GM12874 (cell line): ENCODE results near the gene PRRG2.
A peak's percentile ranks its signal among the peaks of the same experiment; 100 is the strongest.

Source experiments
- CTCF ChIP-seq: IDR thresholded peaks from 2 replicates; pipeline ENCODE4 v1.5.1; 2011; ENCODE audit warnings: low read depth, mild to moderate bottlenecking, control low read depth, low read length, moderate library complexity; ENCODE audit not compliant: insufficient read depth

PRRG2 gene

GRCh38 chr19:49590071-49590970, 9.2 kb downstream of the PRRG2 start:
- no peak for TF ChIP-seq CTCF

GRCh38 chr19:49590971-49591730, 10.0 kb downstream of the PRRG2 start, which contains the start of gene PRR12:
Gene PRR12, plus strand, starts transcription at chr19:49591182. Its CDS starts 473 bp downstream, at chr19:49591655.
- TF ChIP-seq CTCF: no peak

GRCh38 chr19:49591731-49592485, 10.8 kb downstream of the PRRG2 start:
- TF ChIP-seq CTCF: 0 out of 2 replicates have a peak, but pooled peaks have one; percentile 7

- no peak for TF ChIP-seq CTCF
Observed at GRCh38 chr19:49592486-49593232, 11.5 kb downstream of the PRRG2 start.

- TF ChIP-seq CTCF: no peak
Observed at GRCh38 chr19:49593233-49594113, 12.4 kb downstream of the PRRG2 start.
